OCI-LY1 (cell line): ENCODE results near the gene KIF13A.

Experiments used
- H2AFZ ChIP-seq: fragments of 200-600 bp; sonication (generic), shearing (Covaris generic); 2 replicates; pipeline ENCODE4 v1.6.0; 2014; ENCODE audit warnings: antibody characterized with exemption, mild to moderate bottlenecking, low read length
- H3F3A ChIP-seq: fragments of 200-600 bp; sonication (generic), shearing (Covaris generic); 2 replicates; pipeline ENCODE4 v1.6.0; 2014; ENCODE audit warnings: mild to moderate bottlenecking, antibody characterized with exemption, low read length, moderate library complexity; ENCODE audit not compliant: insufficient read depth
- H3K27ac ChIP-seq: fragments of 200-600 bp; sonication (generic); 2 replicates; pipeline ENCODE4 v1.5.1; 2014; ENCODE audit warnings: low read length, mixed run types, mild to moderate bottlenecking, low read depth; ENCODE audit not compliant: poor library complexity, severe bottlenecking
- H3K27me3 ChIP-seq: fragments of 200-600 bp; sonication (generic); 2 replicates; pipeline ENCODE4 v1.6.0; 2014; ENCODE audit warnings: antibody characterized with exemption, mild to moderate bottlenecking, low read length, moderate library complexity; ENCODE audit not compliant: insufficient read depth
- H3K36me3 ChIP-seq: fragments of 200-600 bp; sonication (generic); 2 replicates; pipeline ENCODE4 v1.6.1; 2014; ENCODE audit warnings: mild to moderate bottlenecking, antibody characterized with exemption, low read length, moderate library complexity, mixed read lengths; ENCODE audit not compliant: insufficient read depth
- H3K4me1 ChIP-seq: fragments of 200-600 bp; sonication (generic); 2 replicates; pipeline ENCODE4 v1.5.1; 2014; ENCODE audit warnings: mild to moderate bottlenecking, low read length, moderate library complexity; ENCODE audit not compliant: insufficient read depth, severe bottlenecking
- H3K4me2 ChIP-seq: fragments of 200-600 bp; sonication (generic), shearing (Covaris generic); 2 replicates; pipeline ENCODE4 v1.6.1; 2014; ENCODE audit warnings: low read length
- H3K4me3 ChIP-seq: fragments of 200-600 bp; sonication (generic); 2 replicates; pipeline ENCODE4 v1.5.1; 2014; ENCODE audit warnings: low read length, low read depth, mild to moderate bottlenecking, mixed read lengths; ENCODE audit not compliant: poor library complexity, severe bottlenecking
- H3K79me2 ChIP-seq: fragments of 200-600 bp; shearing (Covaris generic); 2 replicates; pipeline ENCODE4 v1.6.1; 2016; ENCODE audit warnings: mixed run types, low read length, mixed read lengths; ENCODE audit not compliant: insufficient read depth
- H3K9ac ChIP-seq: fragments of 200-600 bp; sonication (generic), shearing (Covaris generic); 2 replicates; pipeline ENCODE4 v1.6.1; 2014; ENCODE audit warnings: mild to moderate bottlenecking, low read length, mixed read lengths
- H3K9me2 ChIP-seq: fragments of 200-600 bp; sonication (generic), shearing (Covaris generic); 2 replicates; pipeline ENCODE4 v1.6.1; 2014; ENCODE audit warnings: low read depth, mild to moderate bottlenecking, low read length, mixed read lengths
- H3K9me3 ChIP-seq: fragments of 200-600 bp; shearing (Covaris generic); 2 replicates; pipeline ENCODE4 v1.6.1; 2014; ENCODE audit warnings: low read length, mixed read lengths
- H4K20me1 ChIP-seq: fragments of 200-600 bp; sonication (generic), shearing (Covaris generic); 2 replicates; pipeline ENCODE4 v1.6.0; 2016; ENCODE audit warnings: mild to moderate bottlenecking, low read length; ENCODE audit not compliant: insufficient read depth
- EZH2 ChIP-seq: fragments of 200-600 bp; sonication (generic), shearing (Covaris generic); IDR thresholded peaks from 2 replicates; pipeline ENCODE4 v1.8.0; 2017; ENCODE audit warnings: borderline replicate concordance, mixed run types, mild to moderate bottlenecking, antibody characterized with exemption, low read length, moderate library complexity, mixed read lengths
- TF ChIP-seq, protein P1 (sequence below): fragments of 200-600 bp; sonication (generic), shearing (Covaris generic); IDR thresholded peaks from 2 replicates; pipeline ENCODE4 v1.5.1; 2017; ENCODE audit warnings: mild to moderate bottlenecking, antibody characterized with exemption, low read length, moderate library complexity, mixed read lengths

KIF13A gene

DNA sequence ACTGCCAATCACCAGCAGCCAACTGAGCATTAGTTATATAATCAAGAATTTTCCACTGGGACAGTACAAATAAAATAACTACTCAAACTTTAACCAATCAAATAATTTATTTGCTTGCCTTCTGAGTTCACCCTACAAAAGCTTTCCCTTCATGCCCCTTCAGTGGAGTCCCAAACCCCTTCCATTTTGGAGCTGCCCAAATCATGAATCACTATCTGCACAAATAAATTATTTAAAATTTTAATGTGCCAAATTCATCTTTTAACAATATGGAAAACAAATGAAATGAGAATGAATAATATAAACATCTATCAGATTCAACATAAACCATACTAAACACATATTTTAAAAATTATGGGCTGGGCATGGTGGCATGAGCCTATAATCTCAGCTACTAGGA is 85.9 kb downstream of the KIF13A start:
- no peaks in the 10 kb centered on the region for H3K79me2 ChIP-seq
- no peak overlapping the region for H3K4me2 ChIP-seq
- H3K9ac ChIP-seq = no peak overlapping the region
- H3K4me1 ChIP-seq = no peaks in the 10 kb centered on the region
- no peaks in the 10 kb centered on the region for H3K27me3 ChIP-seq
- no peak overlapping the region for H3K4me3 ChIP-seq
- H3K27ac ChIP-seq = no peak overlapping the region
- no peaks in the 10 kb centered on the region for H3K36me3 ChIP-seq
- TF ChIP-seq EZH2 = no peak
- TF ChIP-seq, protein P1, sequence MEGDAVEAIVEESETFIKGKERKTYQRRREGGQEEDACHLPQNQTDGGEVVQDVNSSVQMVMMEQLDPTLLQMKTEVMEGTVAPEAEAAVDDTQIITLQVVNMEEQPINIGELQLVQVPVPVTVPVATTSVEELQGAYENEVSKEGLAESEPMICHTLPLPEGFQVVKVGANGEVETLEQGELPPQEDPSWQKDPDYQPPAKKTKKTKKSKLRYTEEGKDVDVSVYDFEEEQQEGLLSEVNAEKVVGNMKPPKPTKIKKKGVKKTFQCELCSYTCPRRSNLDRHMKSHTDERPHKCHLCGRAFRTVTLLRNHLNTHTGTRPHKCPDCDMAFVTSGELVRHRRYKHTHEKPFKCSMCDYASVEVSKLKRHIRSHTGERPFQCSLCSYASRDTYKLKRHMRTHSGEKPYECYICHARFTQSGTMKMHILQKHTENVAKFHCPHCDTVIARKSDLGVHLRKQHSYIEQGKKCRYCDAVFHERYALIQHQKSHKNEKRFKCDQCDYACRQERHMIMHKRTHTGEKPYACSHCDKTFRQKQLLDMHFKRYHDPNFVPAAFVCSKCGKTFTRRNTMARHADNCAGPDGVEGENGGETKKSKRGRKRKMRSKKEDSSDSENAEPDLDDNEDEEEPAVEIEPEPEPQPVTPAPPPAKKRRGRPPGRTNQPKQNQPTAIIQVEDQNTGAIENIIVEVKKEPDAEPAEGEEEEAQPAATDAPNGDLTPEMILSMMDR = no peak
- H3F3A ChIP-seq = no peaks in the 10 kb centered on the region
- no peaks in the 10 kb centered on the region for H4K20me1 ChIP-seq
- H2AFZ ChIP-seq = no peak overlapping the region
- no peaks in the 10 kb centered on the region for H3K9me2 ChIP-seq
- H3K9me3 ChIP-seq = no peaks in the 10 kb centered on the region

GRCh38 chr6:17900011-17900410 is 87.4 kb downstream of the KIF13A start:
- H3K36me3 ChIP-seq = no peaks in the 10 kb centered on the region
- no peak overlapping the region for H3K4me3 ChIP-seq
- no peaks in the 10 kb centered on the region for H4K20me1 ChIP-seq
- H3F3A ChIP-seq = no peaks in the 10 kb centered on the region
- H3K4me1 ChIP-seq = no peaks in the 10 kb centered on the region
- H3K27ac ChIP-seq = no peak overlapping the region
- H3K79me2 ChIP-seq = no peaks in the 10 kb centered on the region
- no peak overlapping the region for H3K9ac ChIP-seq
- H2AFZ ChIP-seq = no peak overlapping the region
- TF ChIP-seq, protein P1 = no peak
- no peak for TF ChIP-seq EZH2
- no peaks in the 10 kb centered on the region for H3K9me2 ChIP-seq
- no peaks in the 10 kb centered on the region for H3K27me3 ChIP-seq
- H3K4me2 ChIP-seq = no peak overlapping the region
- no peaks in the 10 kb centered on the region for H3K9me3 ChIP-seq

DNA sequence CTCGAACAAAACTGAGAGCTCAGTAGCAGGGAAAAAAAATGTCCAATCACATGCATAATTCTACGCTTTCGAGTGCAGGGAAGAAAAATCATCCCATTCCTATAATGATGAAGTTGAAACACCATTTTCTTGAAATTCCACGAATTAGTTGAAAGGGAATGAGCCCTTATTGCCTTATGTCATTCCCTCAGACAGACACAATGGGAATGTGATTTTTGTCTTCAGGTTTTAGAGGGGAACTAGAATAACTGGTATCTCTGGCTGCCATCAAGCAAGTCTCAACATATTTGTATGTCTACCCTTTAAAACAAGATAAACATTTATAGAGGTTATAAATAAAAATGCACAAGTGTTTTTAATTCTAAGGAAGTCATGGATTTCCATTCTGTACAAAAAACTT is 87.9 kb downstream of the KIF13A start:
- Histone ChIP-seq H3K27me3 (no peaks in the 10 kb centered on the region), H3K4me3 (no peak overlapping the region), H3K4me1 (no peaks in the 10 kb centered on the region), H4K20me1 (no peaks in the 10 kb centered on the region), H2AFZ (no peak overlapping the region), H3K27ac (no peak overlapping the region), H3F3A (no peaks in the 10 kb centered on the region), H3K9ac (no peak overlapping the region), H3K9me3 (peaks cover 5% of the 10 kb centered on the region), H3K9me2 (no peaks in the 10 kb centered on the region), H3K36me3 (no peaks in the 10 kb centered on the region), H3K79me2 (no peaks in the 10 kb centered on the region), H3K4me2 (no peak overlapping the region)
- TF ChIP-seq EZH2 = no peak
- TF ChIP-seq, protein P1 = no peak
